Activated CD8-positive, alpha-beta memory T cell treated with anti-CD3 and anti-CD28 coated beads for 4 hours (primary cell): Measurements from ENCODE around the gene KRTAP4-6.
"Not testable (repeated sequence)": the region's sequence is repeated elsewhere in the genome, so short reads cannot be mapped to it uniquely, and the experiment has no call there.

Experiments
- DNase-seq, 2 donors: peaks; one replicate each; pipeline ENCODE4 v3.0.0-alpha.2; 2020; ENCODE audit warnings: low read depth in 2 of 2

The KRTAP4-6 gene

DNA sequence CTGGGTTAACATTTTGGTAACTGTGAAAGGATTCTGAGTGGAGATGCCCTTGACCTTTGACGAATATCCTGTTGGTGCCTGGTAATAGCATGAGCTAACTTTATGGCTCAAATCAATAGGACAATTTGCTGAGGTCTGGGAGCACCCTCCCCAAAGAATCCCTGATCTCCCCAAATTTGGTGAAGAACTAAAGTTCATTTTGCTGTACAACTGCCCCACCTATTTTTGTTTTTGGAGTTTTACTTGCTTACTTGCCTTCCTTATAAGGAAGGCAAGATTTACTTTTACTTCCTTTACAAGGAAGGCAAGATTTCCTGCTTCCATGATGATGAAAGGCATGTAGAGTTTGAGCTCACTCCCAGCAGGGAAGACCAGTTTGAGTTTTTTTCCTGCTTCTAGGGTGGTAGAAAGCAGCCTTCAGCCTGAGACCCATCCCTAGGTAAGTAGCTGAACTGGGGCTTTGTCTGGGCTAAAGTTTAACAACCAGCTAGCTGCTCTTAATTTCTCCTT, 32.3 kb downstream of the KRTAP4-6 start:
- no peak for DNase-seq

DNA sequence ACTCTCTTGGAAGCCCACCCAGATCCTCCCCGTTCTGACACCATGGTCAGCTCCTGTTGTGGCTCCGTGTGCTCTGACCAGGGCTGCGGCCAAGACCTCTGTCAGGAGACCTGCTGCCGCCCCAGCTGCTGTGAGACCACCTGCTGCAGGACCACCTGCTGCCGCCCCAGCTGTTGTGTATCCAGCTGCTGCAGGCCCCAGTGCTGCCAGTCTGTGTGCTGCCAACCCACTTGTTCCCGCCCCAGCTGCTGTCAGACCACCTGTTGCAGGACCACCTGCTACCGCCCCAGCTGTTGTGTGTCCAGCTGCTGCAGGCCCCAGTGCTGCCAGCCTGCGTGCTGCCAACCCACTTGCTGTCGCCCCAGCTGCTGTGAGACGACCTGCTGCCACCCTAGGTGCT, 35.0 kb downstream of the KRTAP4-6 start, which contains the start of gene KRTAP4-9:
Gene KRTAP4-9, plus strand, starts transcription at position 43 of the 400 bp plus-strand sequence. Its CDS starts 0 bp downstream, at position 43.
- DNase-seq: not testable (repeated sequence)

DNA sequence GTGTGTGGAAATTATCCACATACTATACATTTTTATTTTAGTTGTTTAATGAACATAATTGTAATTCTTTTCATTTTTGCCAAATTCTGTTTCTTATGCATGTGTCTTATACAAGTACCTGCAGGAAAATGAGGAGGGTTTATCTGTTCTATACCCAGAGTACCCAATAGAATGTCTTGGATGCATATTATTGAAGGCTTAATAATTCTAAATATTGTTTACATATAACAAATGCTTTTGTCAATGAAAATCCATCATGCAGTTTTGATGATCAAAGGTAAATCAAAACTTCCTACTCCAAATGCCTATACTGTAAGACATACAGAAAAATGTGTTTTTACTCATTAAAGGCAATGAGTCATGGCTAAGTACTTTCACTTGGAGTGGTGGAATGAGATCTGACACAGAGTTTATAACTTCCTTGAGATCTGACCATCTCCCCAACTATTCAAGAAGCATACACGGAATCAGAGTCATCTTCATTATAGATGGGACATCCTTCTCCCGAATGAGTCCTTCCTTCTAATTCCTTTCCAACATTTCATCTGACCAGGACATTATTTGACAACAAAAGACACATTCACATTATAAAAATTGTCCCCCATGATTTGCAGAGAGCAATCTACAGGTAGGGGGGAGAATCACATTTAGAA, 35.8 kb downstream of the KRTAP4-6 start:
- DNase-seq: not testable (repeated sequence)

DNA sequence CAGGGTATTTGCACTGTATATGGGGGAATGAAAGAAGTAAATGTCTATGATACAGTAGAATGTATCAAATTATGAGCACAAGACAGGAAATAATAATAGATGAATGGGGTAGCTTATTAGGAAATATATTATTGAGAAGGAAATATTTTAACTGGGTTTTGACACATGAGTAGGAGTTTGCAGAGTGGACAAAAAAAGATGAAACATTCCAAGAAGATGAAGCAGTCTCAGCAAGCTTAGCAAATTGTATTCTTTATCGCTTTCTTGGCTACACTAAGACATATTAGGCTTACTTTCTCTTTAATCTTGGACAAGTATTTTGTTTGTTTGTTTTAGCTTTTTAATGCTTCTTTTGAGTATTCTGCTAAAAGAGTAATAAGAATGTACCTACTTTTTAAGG, 36.4 kb downstream of the KRTAP4-6 start:
- DNase-seq: no peak

DNA sequence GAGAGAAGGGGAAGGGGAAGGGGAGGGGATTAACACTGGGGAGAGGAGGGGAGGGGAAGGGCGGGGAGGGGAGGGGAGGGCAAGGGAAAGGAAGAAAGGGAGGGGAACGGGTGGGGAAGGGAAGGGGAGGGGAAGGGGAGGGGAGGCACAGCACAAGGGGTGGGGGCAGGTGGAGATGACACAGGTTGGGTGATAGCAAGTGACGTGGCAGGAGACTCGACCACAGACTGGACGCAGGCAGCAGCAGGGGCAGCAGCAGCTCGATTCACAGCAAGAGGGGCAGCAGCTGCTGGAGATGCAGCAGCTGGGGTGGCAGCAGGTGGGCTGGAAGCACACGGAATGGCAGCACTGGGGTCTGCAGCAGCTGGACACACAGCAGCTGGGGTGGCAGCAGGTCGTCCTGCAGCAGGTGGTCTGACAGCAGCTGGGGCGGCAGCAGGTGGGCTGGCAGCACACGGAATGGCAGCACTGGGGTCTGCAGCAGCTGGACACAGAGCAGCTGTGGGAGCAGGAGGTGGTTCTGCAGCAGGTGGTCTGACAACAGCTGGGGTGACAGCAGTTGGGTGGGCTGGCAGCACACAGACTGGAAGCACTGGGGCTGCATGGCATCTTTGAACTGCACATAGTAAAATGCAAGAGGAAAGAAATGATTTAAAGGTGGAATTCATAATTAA, 38.6 kb downstream of the KRTAP4-6 start, which contains the start of gene KRTAP4-16:
Gene KRTAP4-16, minus strand, starts transcription at position 624 of the 674 bp plus-strand sequence. Its CDS starts 0 bp downstream, at position 624.
- DNase-seq: no peak

DNA sequence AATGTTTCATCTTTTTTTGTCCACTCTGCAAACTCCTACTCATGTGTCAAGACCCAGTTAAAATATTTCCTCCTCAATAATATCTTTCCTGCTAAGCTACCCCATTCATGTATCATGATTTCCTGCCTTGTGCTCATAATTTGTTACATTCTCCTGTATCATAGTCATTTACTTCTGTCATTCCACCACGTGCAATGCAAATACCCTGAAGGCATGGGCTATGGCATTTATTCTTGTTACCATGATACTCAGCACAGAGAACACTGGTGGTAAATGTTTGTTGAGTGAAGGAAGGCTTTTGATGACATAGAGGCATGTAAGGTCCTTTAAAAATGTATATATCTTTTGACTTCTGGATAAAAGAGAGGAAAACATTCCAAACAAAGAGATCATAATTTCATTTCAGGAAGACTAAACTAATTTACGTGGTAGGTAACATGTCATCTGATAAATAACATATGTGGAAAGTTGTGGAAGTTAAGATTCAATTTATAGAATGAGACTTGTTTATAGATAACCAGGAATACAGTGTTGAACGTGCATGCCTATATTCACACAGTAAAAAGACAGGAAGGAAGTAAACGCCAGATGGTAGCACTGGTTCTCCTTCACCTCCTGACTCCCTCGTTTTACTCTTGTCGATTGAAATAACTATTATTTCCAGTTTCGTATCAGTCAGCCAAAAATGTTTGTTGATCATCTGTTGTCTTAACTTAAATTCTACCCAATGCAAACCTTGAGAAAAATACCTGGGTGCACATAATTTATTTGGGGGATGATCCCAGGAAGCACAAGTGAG, 40.5 kb downstream of the KRTAP4-6 start:
- DNase-seq: not testable (repeated sequence)

DNA sequence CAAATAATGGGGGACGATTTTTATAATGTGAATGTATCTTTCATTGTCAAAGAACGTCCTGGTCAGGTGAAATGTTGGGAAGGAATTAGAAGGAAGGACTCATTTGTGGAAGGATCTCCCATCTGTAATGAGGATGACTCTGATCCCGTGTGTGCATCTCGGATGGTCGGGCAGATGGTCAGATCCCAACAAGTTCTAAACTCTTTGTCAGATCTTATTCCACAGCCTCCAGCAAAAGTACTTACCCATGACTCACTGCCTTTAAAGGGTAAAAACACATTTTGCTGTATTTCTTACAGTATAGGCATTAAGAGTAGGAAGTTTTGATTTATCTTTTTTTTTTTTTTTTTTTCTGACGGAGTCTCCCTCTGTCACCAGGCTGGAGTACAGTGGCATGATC, 41.9 kb downstream of the KRTAP4-6 start:
- no peak for DNase-seq

DNA sequence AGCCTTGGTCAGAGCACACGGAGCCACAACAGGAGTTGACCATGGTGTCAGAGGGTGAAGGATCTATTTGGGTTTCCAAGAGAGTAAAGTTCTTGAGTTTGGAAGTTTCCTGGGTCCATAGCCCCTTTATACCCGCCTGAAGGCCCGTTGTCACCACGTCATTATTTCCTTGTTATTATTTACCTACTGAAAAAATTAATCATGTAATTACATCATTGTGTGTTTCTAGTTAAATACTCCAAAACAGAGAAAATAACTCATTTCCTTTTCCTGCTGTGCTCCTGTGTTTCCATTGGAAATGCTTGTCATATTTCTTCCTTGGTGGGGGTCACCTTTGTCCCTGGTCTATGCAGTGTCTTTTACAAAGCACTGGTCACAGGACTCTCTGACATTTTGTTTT, 42.3 kb downstream of the KRTAP4-6 start, which contains the start of gene KRTAP4-8:
Gene KRTAP4-8, minus strand, starts transcription at position 101 of the 400 bp plus-strand sequence. Its CDS starts 58 bp downstream, at position 43.
- no peak for DNase-seq

DNA sequence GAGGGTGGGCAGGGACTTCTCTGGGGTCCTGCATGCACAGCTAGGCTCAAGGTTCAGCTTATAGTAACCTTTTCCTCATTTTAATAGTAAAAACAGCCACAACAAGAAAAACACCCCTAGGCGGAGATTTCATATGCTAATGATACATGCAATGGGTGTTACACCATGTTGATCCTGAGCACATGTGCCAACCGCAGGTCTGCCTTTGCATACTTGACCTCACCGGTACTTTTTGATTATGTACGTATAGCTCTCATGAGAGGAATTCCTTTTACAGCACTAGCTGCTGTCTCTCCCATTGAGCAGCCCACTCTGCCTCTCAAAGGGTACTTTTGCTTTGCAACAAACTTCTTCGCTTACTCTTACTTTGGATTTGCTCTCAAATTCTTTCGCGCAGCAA, 44.3 kb downstream of the KRTAP4-6 start:
- no peak for DNase-seq
